AG04449 (cell line): ENCODE measurements around the gene GRID1.

Experiments
- CTCF ChIA-PET: fragments of 350-600 bp; formaldehyde crosslinking; extraction: SDS; loops from one replicate; lab custom pipeline; 2021; ENCODE audit warnings: antibody characterized with exemption; lab: Yijun Ruan, JAX
- POLR2A ChIA-PET: fragments of 400-600, 350-600 bp; formaldehyde crosslinking; extraction: SDS; loops from one replicate; lab custom pipeline; 2020; ENCODE audit warnings: antibody characterized with exemption, inconsistent platforms; lab: Yijun Ruan, JAX
- DNase-seq: peaks from one replicate; pipeline ENCODE4 v3.0.0-alpha.2; 2010; ENCODE audit warnings: low read depth, low spot score
- H3K4me3 ChIP-seq: 2 replicates; pipeline ENCODE4 v1.5.1; 2011; ENCODE audit warnings: low read depth, mild to moderate bottlenecking, control low read depth, low read length
- TF ChIP-seq, protein P1 (sequence below): IDR thresholded peaks from one replicate; pipeline ENCODE4 v1.5.1; 2011; ENCODE audit warnings: mild to moderate bottlenecking, moderate library complexity, low read length, control low read depth, inconsistent platforms; ENCODE audit not compliant: insufficient read depth; ENCODE audit errors: missing control alignments

GRID1 gene

DNA sequence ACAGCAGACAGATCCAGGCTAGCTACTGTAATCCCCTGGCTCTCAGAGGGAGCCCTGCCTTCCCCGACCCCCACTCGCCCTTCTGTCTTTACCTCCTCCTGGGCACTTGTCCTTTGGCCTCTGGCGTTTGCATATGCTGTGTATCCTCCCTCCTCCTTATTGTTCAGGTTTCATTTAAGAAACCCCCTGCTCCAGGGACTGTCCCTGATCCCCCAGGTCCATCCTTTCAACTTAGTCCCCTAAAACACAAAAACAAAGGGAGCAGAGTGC lies 25.7 kb downstream of the GRID1 start:
- no peak overlapping the region for H3K4me3 ChIP-seq
- ChIA-PET CTCF (no interaction called here), POLR2A (no interaction called here)
- DNase-seq, result no peak
- TF ChIP-seq, protein P1, sequence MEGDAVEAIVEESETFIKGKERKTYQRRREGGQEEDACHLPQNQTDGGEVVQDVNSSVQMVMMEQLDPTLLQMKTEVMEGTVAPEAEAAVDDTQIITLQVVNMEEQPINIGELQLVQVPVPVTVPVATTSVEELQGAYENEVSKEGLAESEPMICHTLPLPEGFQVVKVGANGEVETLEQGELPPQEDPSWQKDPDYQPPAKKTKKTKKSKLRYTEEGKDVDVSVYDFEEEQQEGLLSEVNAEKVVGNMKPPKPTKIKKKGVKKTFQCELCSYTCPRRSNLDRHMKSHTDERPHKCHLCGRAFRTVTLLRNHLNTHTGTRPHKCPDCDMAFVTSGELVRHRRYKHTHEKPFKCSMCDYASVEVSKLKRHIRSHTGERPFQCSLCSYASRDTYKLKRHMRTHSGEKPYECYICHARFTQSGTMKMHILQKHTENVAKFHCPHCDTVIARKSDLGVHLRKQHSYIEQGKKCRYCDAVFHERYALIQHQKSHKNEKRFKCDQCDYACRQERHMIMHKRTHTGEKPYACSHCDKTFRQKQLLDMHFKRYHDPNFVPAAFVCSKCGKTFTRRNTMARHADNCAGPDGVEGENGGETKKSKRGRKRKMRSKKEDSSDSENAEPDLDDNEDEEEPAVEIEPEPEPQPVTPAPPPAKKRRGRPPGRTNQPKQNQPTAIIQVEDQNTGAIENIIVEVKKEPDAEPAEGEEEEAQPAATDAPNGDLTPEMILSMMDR, result no peak

DNA sequence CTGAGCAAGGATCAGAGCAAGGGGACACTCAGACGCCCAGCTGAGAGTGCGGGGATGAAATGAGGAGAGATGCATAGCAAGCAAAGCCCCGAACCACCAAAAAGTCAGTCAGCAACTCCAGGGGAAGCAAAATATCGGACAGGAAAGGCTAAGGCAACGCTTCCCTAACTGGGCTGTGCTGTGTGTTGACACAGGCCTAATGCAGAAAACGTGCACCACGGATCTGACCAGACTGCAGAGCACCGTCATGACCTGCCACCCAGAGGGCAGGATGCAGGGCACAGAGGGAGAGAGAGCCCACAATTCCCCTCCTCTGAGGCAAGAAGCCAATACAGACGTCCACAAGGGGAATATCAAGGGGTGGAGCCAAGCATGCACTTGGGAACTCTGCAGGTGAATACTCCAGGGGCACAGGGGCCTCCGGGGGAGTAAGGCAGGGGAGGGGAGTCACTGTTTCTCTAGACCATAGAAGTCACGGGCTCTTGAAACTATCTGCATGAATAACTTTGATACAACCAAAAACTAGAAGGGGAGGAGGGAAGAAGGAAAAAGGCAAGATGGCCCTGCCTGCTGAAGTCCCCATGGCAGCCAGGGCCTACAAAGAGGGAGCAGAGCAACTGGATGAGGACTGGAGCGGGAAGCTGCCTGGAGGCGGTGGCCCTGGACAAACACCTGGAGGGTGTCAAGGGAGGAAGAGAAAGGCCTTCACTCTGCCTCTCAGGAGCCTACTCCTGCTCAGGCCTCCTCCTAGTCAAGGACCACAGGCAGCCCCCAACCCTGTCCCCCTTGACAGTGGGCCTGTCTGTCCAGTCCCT lies 26.2 kb downstream of the GRID1 start:
- H3K4me3 ChIP-seq, result no peak overlapping the region
- CTCF ChIA-PET, result no interaction called here
- DNase-seq, result no peak
- POLR2A ChIA-PET, result no interaction called here
- TF ChIP-seq, protein P1, result no peak

GRCh38 chr10:86339226-86339865 lies 27.2 kb downstream of the GRID1 start:
- no peak for DNase-seq
- TF ChIP-seq, protein P1, result no peak
- POLR2A ChIA-PET, result no interaction called here
- no peak overlapping the region for H3K4me3 ChIP-seq
- CTCF ChIA-PET, result no interaction called here

- DNase-seq, result no peak
- TF ChIP-seq, protein P1, result no peak
- ChIA-PET CTCF (no interaction called here), POLR2A (no interaction called here)
- H3K4me3 ChIP-seq, result no peak overlapping the region
Measured at GRCh38 chr10:86337121-86337601, 29.4 kb downstream of the GRID1 start.

- no peak for DNase-seq
- H3K4me3 ChIP-seq, result no peak overlapping the region
- CTCF ChIA-PET, result no interaction called here
- POLR2A ChIA-PET, result no interaction called here
- TF ChIP-seq, protein P1, result no peak
Measured at GRCh38 chr10:86336341-86336740, 30.3 kb downstream of the GRID1 start.

GRCh38 chr10:86335831-86336230 lies 30.8 kb downstream of the GRID1 start:
- H3K4me3 ChIP-seq, result no peak overlapping the region
- ChIA-PET POLR2A (no interaction called here), CTCF (no interaction called here)
- TF ChIP-seq, protein P1, result no peak
- DNase-seq, result no peak
